OCI-LY3 (cell line): ENCODE measurements around the gene GALNT18.

Experiments
- H2AFZ ChIP-seq: fragments of 200-600, 300-600 bp; shearing (Covaris generic); 2 replicates; pipeline ENCODE4 v1.6.0; 2014; ENCODE audit warnings: antibody characterized with exemption, low read depth, low read length
- H3K27ac ChIP-seq: fragments of 200-600, 300-600 bp; sonication (generic); 2 replicates; pipeline ENCODE4 v1.5.1; 2014; ENCODE audit warnings: mild to moderate bottlenecking, low read length, moderate library complexity, mixed read lengths
- H3K27me3 ChIP-seq: fragments of 200-600, 300-600 bp; sonication (generic); 2 replicates; pipeline ENCODE4 v1.6.1; 2014; ENCODE audit warnings: low read depth, low read length, mixed read lengths
- H3K36me3 ChIP-seq: fragments of 200-600, 300-600 bp; sonication (generic); replicated peaks from 2 replicates; pipeline ENCODE3; 2014; ENCODE audit warnings: low read depth, low read length, mixed read lengths
- H3K4me1 ChIP-seq: fragments of 300-600, 200-600 bp; sonication (generic); 2 replicates; pipeline ENCODE4 v1.6.1; 2014; ENCODE audit warnings: low read length, mixed read lengths
- H3K4me2 ChIP-seq: fragments of 200-600, 300-600 bp; sonication (generic); 2 replicates; pipeline ENCODE4 v1.6.1; 2014; ENCODE audit warnings: low read length, mixed read lengths
- H3K4me3 ChIP-seq: fragments of 300-600, 200-600 bp; sonication (generic); 2 replicates; pipeline ENCODE4 v1.5.1; 2014; ENCODE audit warnings: antibody characterized with exemption, mild to moderate bottlenecking, low read length, moderate library complexity
- H3K79me2 ChIP-seq: fragments of 300-600, 200-600 bp; shearing (Covaris generic); 2 replicates; pipeline ENCODE4 v1.6.1; 2014; ENCODE audit warnings: mild to moderate bottlenecking, low read length, mixed read lengths
- H3K9ac ChIP-seq: fragments of 300-600, 200-600 bp; shearing (Covaris generic); 2 replicates; pipeline ENCODE4 v1.6.0; 2014; ENCODE audit warnings: mild to moderate bottlenecking, low read length, moderate library complexity
- H3K9me3 ChIP-seq: fragments of 200-600, 300-600 bp; shearing (Covaris generic); 2 replicates; pipeline ENCODE4 v1.6.1; 2014; ENCODE audit warnings: low read length, mixed read lengths; ENCODE audit not compliant: insufficient read depth
- H4K20me1 ChIP-seq: fragments of 200-600, 300-600 bp; sonication (generic); 2 replicates; pipeline ENCODE4 v1.6.1; 2016; ENCODE audit warnings: low read length, mixed read lengths; ENCODE audit not compliant: insufficient read depth
- EZH2phosphoT487 ChIP-seq: fragments of 200-600 bp; shearing (Covaris generic); IDR thresholded peaks from 2 replicates; pipeline ENCODE4 v1.6.1; 2018; ENCODE audit warnings: antibody characterized with exemption, mixed run types, low read depth
- TF ChIP-seq, protein P1 (sequence below): fragments of 200-600, 300-600 bp; sonication (generic); IDR thresholded peaks from 2 replicates; pipeline ENCODE4 v1.5.1; 2014; ENCODE audit warnings: antibody characterized with exemption, low read length, low read depth

Gene GALNT18

DNA sequence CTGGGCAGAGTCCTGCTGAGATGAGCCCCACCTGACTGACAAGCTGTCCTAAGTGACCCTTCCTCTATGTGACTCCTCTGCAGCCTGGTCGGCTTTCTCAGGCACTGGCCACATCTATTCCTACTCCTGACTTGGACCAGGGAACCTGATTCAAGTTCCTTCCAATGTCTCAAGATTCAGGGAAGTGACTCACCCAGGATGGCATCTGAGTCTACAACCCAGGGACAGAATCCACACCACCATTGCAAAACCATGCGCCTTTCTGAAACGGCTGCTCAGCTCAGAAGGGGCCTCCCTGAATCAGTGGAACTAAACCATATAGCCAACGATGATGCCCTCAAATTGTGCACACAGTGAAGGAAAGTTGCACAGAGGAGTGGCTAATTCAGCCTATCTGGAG, 204.9 kb downstream of the GALNT18 start:
- TF ChIP-seq, protein P1, sequence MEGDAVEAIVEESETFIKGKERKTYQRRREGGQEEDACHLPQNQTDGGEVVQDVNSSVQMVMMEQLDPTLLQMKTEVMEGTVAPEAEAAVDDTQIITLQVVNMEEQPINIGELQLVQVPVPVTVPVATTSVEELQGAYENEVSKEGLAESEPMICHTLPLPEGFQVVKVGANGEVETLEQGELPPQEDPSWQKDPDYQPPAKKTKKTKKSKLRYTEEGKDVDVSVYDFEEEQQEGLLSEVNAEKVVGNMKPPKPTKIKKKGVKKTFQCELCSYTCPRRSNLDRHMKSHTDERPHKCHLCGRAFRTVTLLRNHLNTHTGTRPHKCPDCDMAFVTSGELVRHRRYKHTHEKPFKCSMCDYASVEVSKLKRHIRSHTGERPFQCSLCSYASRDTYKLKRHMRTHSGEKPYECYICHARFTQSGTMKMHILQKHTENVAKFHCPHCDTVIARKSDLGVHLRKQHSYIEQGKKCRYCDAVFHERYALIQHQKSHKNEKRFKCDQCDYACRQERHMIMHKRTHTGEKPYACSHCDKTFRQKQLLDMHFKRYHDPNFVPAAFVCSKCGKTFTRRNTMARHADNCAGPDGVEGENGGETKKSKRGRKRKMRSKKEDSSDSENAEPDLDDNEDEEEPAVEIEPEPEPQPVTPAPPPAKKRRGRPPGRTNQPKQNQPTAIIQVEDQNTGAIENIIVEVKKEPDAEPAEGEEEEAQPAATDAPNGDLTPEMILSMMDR: no peak
- TF ChIP-seq EZH2phosphoT487: no peak
- peaks cover 22% of the 10 kb centered on the region for H3K27me3 ChIP-seq
- H3K79me2 ChIP-seq: no peaks in the 10 kb centered on the region
- no peaks in the 10 kb centered on the region for H4K20me1 ChIP-seq
- H3K4me3 ChIP-seq: no peak overlapping the region
- H2AFZ ChIP-seq: no peak overlapping the region
- no peak overlapping the region for H3K9ac ChIP-seq
- no peak overlapping the region for H3K27ac ChIP-seq
- H3K4me1 ChIP-seq: no peaks in the 10 kb centered on the region
- no peaks in the 10 kb centered on the region for H3K9me3 ChIP-seq
- no peaks in the 10 kb centered on the region for H3K36me3 ChIP-seq
- no peak overlapping the region for H3K4me2 ChIP-seq

DNA sequence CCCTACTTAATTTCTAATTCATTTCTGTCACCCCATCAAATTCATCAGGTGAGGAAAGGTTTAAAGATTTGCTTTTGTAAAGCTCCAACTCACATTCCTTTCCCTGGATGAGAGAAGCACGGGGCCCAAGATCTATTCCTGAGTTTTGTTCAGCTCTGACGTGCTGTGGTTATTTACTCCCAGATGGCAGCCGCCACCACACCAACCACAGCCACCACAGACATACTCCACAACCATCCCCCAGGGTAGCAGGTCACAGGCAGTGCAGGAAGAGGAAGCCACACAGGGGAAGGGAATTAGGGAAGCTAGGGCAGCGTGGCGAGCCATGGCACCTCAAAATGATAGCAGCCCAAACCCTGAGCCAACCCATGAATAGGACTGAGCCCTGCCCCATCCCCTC, 205.3 kb downstream of the GALNT18 start:
- no peaks in the 10 kb centered on the region for H3K4me1 ChIP-seq
- no peaks in the 10 kb centered on the region for H4K20me1 ChIP-seq
- H3K36me3 ChIP-seq: no peaks in the 10 kb centered on the region
- H3K9me3 ChIP-seq: no peaks in the 10 kb centered on the region
- no peak overlapping the region for H3K9ac ChIP-seq
- no peak overlapping the region for H3K4me3 ChIP-seq
- no peak overlapping the region for H3K4me2 ChIP-seq
- no peak for TF ChIP-seq EZH2phosphoT487
- TF ChIP-seq, protein P1: no peak
- H2AFZ ChIP-seq: no peak overlapping the region
- no peaks in the 10 kb centered on the region for H3K79me2 ChIP-seq
- H3K27me3 ChIP-seq: peaks cover 22% of the 10 kb centered on the region
- no peak overlapping the region for H3K27ac ChIP-seq

DNA sequence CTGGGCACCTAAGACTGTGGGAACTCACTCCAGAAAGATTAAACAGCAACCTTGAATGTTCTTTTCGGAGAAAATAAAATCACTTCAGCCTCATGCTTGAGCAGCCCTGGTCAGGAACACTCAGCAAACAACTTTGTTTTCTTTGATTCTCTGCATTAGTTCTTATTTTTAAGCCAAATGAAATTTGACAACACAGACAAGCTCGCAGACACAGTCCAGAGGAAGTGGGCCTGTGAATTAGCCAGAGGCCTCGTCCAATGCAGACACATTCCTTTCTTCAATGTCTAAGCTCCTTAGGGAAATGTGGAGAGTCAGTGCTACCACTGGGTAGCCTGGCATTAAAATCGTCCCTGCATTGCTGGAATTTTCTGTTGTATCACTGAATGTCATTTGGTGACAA, 205.9 kb downstream of the GALNT18 start:
- no peak overlapping the region for H2AFZ ChIP-seq
- TF ChIP-seq, protein P1: no peak
- TF ChIP-seq EZH2phosphoT487: no peak
- no peaks in the 10 kb centered on the region for H3K4me1 ChIP-seq
- H3K79me2 ChIP-seq: no peaks in the 10 kb centered on the region
- no peak overlapping the region for H3K4me3 ChIP-seq
- H4K20me1 ChIP-seq: no peaks in the 10 kb centered on the region
- no peak overlapping the region for H3K9ac ChIP-seq
- H3K9me3 ChIP-seq: no peaks in the 10 kb centered on the region
- H3K27me3 ChIP-seq: peaks cover 26% of the 10 kb centered on the region
- H3K4me2 ChIP-seq: no peak overlapping the region
- no peaks in the 10 kb centered on the region for H3K36me3 ChIP-seq
- H3K27ac ChIP-seq: no peak overlapping the region

DNA sequence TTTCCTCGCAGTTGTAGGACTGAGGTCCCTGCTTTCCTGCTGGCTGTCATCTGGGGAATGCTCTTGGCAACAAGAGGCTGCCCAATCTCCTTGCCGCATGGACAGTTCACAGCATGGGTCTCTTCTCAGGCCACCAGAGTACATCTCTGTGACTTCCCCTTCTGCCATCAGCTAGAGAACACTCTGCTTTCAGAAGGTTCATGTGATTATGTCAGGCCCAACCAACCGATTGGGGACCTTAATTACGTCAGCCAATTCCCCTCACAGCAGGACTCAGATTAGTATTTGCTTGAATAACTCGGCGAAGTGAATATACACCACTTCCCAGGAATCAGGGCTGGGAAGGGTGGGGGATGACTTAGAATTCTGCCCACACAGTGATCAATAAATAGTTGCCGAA, 206.8 kb downstream of the GALNT18 start:
- Histone ChIP-seq H3K9me3 (no peaks in the 10 kb centered on the region), H3K4me2 (no peak overlapping the region), H3K27ac (no peak overlapping the region), H2AFZ (no peak overlapping the region), H3K9ac (no peak overlapping the region), H3K36me3 (no peaks in the 10 kb centered on the region), H3K79me2 (no peaks in the 10 kb centered on the region), H4K20me1 (no peaks in the 10 kb centered on the region), H3K4me3 (no peak overlapping the region), H3K27me3 (peaks cover 34% of the 10 kb centered on the region), H3K4me1 (no peaks in the 10 kb centered on the region)
- TF ChIP-seq EZH2phosphoT487: no peak
- TF ChIP-seq, protein P1: no peak
